ENCODE results near the gene PODXL2. TPM values are rescaled to one million over a fixed set of nuclear protein-coding genes. Genes with fewer than 3 reads are reported as not detected.

Gene PODXL2
- total RNA-seq, 1 experiment from 2014 or later: 5.7 TPM

GRCh38 chr3:127606086-127606805 lies 22.7 kb upstream of the PODXL2 start:
- intact Hi-C loops (cut with micrococcal nuclease): no loop called here
- no peak overlapping the region for H3K9ac ChIP-seq (ENCODE audit: low read length)
- peaks cover 57% of the 10 kb centered on the region for H3K79me2 ChIP-seq (ENCODE audit: insufficient read depth, low read length)
- no peak overlapping the region for H3K27ac ChIP-seq (ENCODE audit: low read depth, low read length)
- CTCF ChIA-PET: no interaction called here
- H3K9me2 ChIP-seq (ENCODE audit: insufficient read depth): no peaks in the 10 kb centered on the region
- no peak overlapping the region for H3K4me3 ChIP-seq (replicated peaks in 1 of 2; ENCODE audit: low read depth in 1 of 2, low read length in 2 of 2)
- no peak for TF ChIP-seq SRF (IDR thresholded peaks at IDR 0.05; ENCODE audit: low read depth)
- TF ChIP-seq SIN3A (IDR thresholded peaks at IDR 0.05; ENCODE audit: low read depth): no peak
- no peak for TF ChIP-seq MAX (IDR thresholded peaks at IDR 0.05)
- TF ChIP-seq REST (IDR thresholded peaks at IDR 0.05; ENCODE audit: low read depth): no peak
- no peak for TF ChIP-seq JUND (IDR thresholded peaks at IDR 0.05)
- TF ChIP-seq SP1 (IDR thresholded peaks at IDR 0.05; ENCODE audit: low read depth): no peak
- no peak for TF ChIP-seq CTCF (IDR thresholded peaks at IDR 0.05 in 2 of 3, conservative IDR thresholded peaks at IDR 0.05 in 1 of 3; ENCODE audit: borderline replicate concordance in 1 of 3, insufficient read depth in 1 of 3, low read depth in 2 of 3, low read length in 2 of 3)
- no peak for TF ChIP-seq EZH2phosphoT487 (IDR thresholded peaks at IDR 0.05; ENCODE audit: borderline replicate concordance)
- no peak for TF ChIP-seq EZH2 (IDR thresholded peaks at IDR 0.05)
- no peak for TF ChIP-seq CEBPB (IDR thresholded peaks at IDR 0.05; ENCODE audit: low read depth)
- TF ChIP-seq RAD21 (IDR thresholded peaks at IDR 0.05; ENCODE audit: low read depth): no peak
- ATAC-seq (no peak), DNase-seq (ENCODE audit: low read depth, low spot score) (no peak)
- H3K4me2 ChIP-seq (ENCODE audit: low read length): no peak overlapping the region
- H2AFZ ChIP-seq (ENCODE audit: low read depth, low read length, poor library complexity, severe bottlenecking): no peak overlapping the region
- H3K9me3 ChIP-seq (ENCODE audit: control insufficient read depth in 1 of 2, insufficient read depth in 1 of 2, low read depth in 1 of 2, low read length in 2 of 2): no peaks in the 10 kb centered on the region
- H3K27me3 ChIP-seq (ENCODE audit: insufficient read depth, low read length): no peaks in the 10 kb centered on the region
- no peaks in the 10 kb centered on the region for H3K4me1 ChIP-seq (ENCODE audit: control insufficient read depth in 1 of 2, insufficient read depth in 2 of 2, low read length in 2 of 2)
- RAD21 ChIA-PET (ENCODE audit: low non-redundant PET in 1 of 2, low total read pairs in 2 of 2, uncharacterized antibody in 2 of 2, unreplicated experiment in 2 of 2): no interaction called here
- H3K36me3 ChIP-seq (ENCODE audit: control insufficient read depth in 1 of 2, insufficient read depth in 2 of 2, low read length in 2 of 2): peaks cover 46 to 79% of the 10 kb centered on the region in 2 experiments
- no peaks in the 10 kb centered on the region for H4K20me1 ChIP-seq (ENCODE audit: insufficient read depth)
- POLR2A ChIA-PET: no interaction called here
- BruUV-seq (replicated peaks): no TSS peak
